Neural cell (in vitro differentiated cells): Measurements from ENCODE around the gene KL. TPM values are rescaled to one million over a fixed set of nuclear protein-coding genes. Genes with fewer than 3 reads are reported as not detected.

ENCODE experiments used
- H2AFZ ChIP-seq: fragments of 200-600, 300-800 bp; sonication (generic), shearing (Covaris generic); 2 replicates; pipeline ENCODE4 v1.6.0; 2014; ENCODE audit warnings: low read depth, mild to moderate bottlenecking, antibody characterized with exemption, low read length, moderate library complexity
- H3F3A ChIP-seq: fragments of 200-600 bp; shearing (Covaris generic); 2 replicates; pipeline ENCODE4 v1.6.1; 2016; ENCODE audit warnings: mild to moderate bottlenecking, moderate library complexity, mixed read lengths, antibody characterized with exemption, low read length; ENCODE audit not compliant: insufficient read depth, poor library complexity, severe bottlenecking
- H3K27ac ChIP-seq: fragments of 200-600, 300-800 bp; sonication (generic), shearing (Covaris generic); 2 replicates; pipeline ENCODE4 v1.5.1; 2014; ENCODE audit warnings: mild to moderate bottlenecking, low read length, moderate library complexity
- H3K27me3 ChIP-seq: fragments of 300-800, 200-600 bp; sonication (generic), shearing (Covaris generic); 2 replicates; pipeline ENCODE4 v1.6.0; 2014; ENCODE audit warnings: mild to moderate bottlenecking, low read depth, low read length, moderate library complexity; ENCODE audit not compliant: insufficient read depth
- H3K36me3 ChIP-seq: fragments of 300-800, 200-600 bp; sonication (generic), shearing (Covaris generic); 2 replicates; pipeline ENCODE4 v1.5.1; 2014; ENCODE audit warnings: mild to moderate bottlenecking, antibody characterized with exemption, low read length, moderate library complexity; ENCODE audit not compliant: insufficient read depth
- H3K4me2 ChIP-seq: fragments of 300-800, 200-600 bp; sonication (generic), shearing (Covaris generic); 2 replicates; pipeline ENCODE4 v1.6.0; 2014; ENCODE audit warnings: mild to moderate bottlenecking, low read length
- H3K4me3 ChIP-seq: fragments of 300-800, 200-600 bp; sonication (generic), shearing (Covaris generic); 2 replicates; pipeline ENCODE4 v1.5.1; 2014; ENCODE audit warnings: mild to moderate bottlenecking, low read length, moderate library complexity
- H3K79me2 ChIP-seq: fragments of 200-600 bp; shearing (Covaris generic); replicated peaks from 2 replicates; pipeline ENCODE4 v1.6.0; 2014; ENCODE audit warnings: mild to moderate bottlenecking, low read length, moderate library complexity; ENCODE audit not compliant: insufficient read depth
- H3K9ac ChIP-seq: fragments of 300-800, 200-600 bp; sonication (generic), shearing (Covaris generic); 2 replicates; pipeline ENCODE4 v1.6.1; 2016; ENCODE audit warnings: mild to moderate bottlenecking, low read length, mixed read lengths
- H3K9me2 ChIP-seq: fragments of 200-600 bp; shearing (Covaris generic); 2 replicates; pipeline ENCODE4 v1.6.1; 2016; ENCODE audit warnings: mild to moderate bottlenecking, low read length, mixed read lengths; ENCODE audit not compliant: insufficient read depth
- H3K9me3 ChIP-seq: fragments of 200-600, 300-800 bp; sonication (generic), shearing (Covaris generic); 2 replicates; pipeline ENCODE4 v1.6.1; 2016; ENCODE audit warnings: mild to moderate bottlenecking, mixed run types, low read length, moderate library complexity, mixed read lengths
- H4K20me1 ChIP-seq: fragments of 200-600 bp; shearing (Covaris generic); 2 replicates; pipeline ENCODE4 v1.6.1; 2016; ENCODE audit warnings: mild to moderate bottlenecking, mixed run types; ENCODE audit not compliant: insufficient read depth
- CTCF ChIP-seq: fragments of 450-650 bp; IDR thresholded peaks from 2 replicates; pipeline ENCODE4 v1.5.1; 2014; ENCODE audit warnings: antibody characterized with exemption, mild to moderate bottlenecking, moderate library complexity; ENCODE audit not compliant: poor library complexity, severe bottlenecking
- EP300 ChIP-seq: fragments of 450-650 bp; conservative IDR thresholded peaks from 2 replicates; pipeline ENCODE4 v1.6.1; 2014; ENCODE audit warnings: antibody characterized with exemption, mild to moderate bottlenecking, moderate library complexity; ENCODE audit not compliant: poor library complexity, severe bottlenecking
- EZH2 ChIP-seq: fragments of 200-600, 300-800 bp; shearing (Covaris generic), sonication (generic); IDR thresholded peaks from 2 replicates; pipeline ENCODE4 v1.6.1; 2014; ENCODE audit warnings: antibody characterized with exemption, low read length, borderline replicate concordance, mild to moderate bottlenecking; ENCODE audit not compliant: insufficient read depth, poor library complexity, severe bottlenecking
- MXI1 ChIP-seq: fragments of 450-650 bp; conservative IDR thresholded peaks from 2 replicates; pipeline ENCODE4 v1.6.1; 2014; ENCODE audit warnings: antibody characterized with exemption, mild to moderate bottlenecking; ENCODE audit not compliant: poor library complexity, severe bottlenecking
- POLR2AphosphoS5 ChIP-seq: IDR thresholded peaks from 2 replicates; pipeline ENCODE4 v1.6.1; 2012
- RAD21 ChIP-seq: fragments of 450-650 bp; conservative IDR thresholded peaks from 2 replicates; pipeline ENCODE4 v1.6.1; 2014; ENCODE audit warnings: antibody characterized with exemption, mild to moderate bottlenecking, moderate library complexity
- REST ChIP-seq: IDR thresholded peaks from 2 replicates; pipeline ENCODE4 v1.6.1; 2012; ENCODE audit warnings: borderline replicate concordance
- SMC3 ChIP-seq: fragments of 450-650 bp; conservative IDR thresholded peaks from 2 replicates; pipeline ENCODE4 v1.6.1; 2014; ENCODE audit warnings: antibody characterized with exemption, mild to moderate bottlenecking, moderate library complexity; ENCODE audit not compliant: poor library complexity
- TAF1 ChIP-seq: IDR thresholded peaks from 2 replicates; pipeline ENCODE4 v1.6.1; 2012; ENCODE audit warnings: low read depth
- polyA plus RNA-seq: library from polyadenylated mRNA; depleted of rRNA; stranded (reverse); fragments of >200 nt; gene quantifications from 2 replicates; pipeline ENCODE4 v1.2.3, GENCODE V29; 2014

Gene KL
- polyA plus RNA-seq, 1 donor from 2014 or later, result 0.09 TPM

- TF ChIP-seq REST, result no peak
Observed at GRCh38 chr13:33111414-33112110, 95.3 kb downstream of the KL start (continued).

- H3K27ac ChIP-seq, result no peak overlapping the region
- no peaks in the 10 kb centered on the region for H4K20me1 ChIP-seq
- no peaks in the 10 kb centered on the region for H3K27me3 ChIP-seq
- H3K9me2 ChIP-seq, result no peaks in the 10 kb centered on the region
- H3K4me2 ChIP-seq, result no peak overlapping the region
- H2AFZ ChIP-seq, result no peak overlapping the region
- H3K9me3 ChIP-seq, result no peaks in the 10 kb centered on the region
- no peak for TF ChIP-seq REST
- no peak for TF ChIP-seq CTCF
- TF ChIP-seq EP300, result no peak
- TF ChIP-seq RAD21, result no peak
- TF ChIP-seq POLR2AphosphoS5, result no peak
- TF ChIP-seq TAF1, result no peak
- no peak for TF ChIP-seq SMC3
- TF ChIP-seq EZH2, result no peak
- TF ChIP-seq MXI1, result no peak
- H3K4me3 ChIP-seq, result no peak overlapping the region
- H3K9ac ChIP-seq, result no peak overlapping the region
- no peaks in the 10 kb centered on the region for H3F3A ChIP-seq
- no peaks in the 10 kb centered on the region for H3K79me2 ChIP-seq
- H3K36me3 ChIP-seq, result no peaks in the 10 kb centered on the region
Observed at GRCh38 chr13:33112766-33113165, 96.5 kb downstream of the KL start.
